ENCODE data around the gene IL36RN.

- TF ChIP-seq CTCF (conservative IDR thresholded peaks at IDR 0.05) (no peak), ZFX (IDR thresholded peaks at IDR 0.05) (no peak)
These were observed 48.9 kb upstream of the IL36RN start for GRCh38 chr2:113010088-113010487.

Measured in C4-2B (cell line).